ENCODE results near the gene TMEM42. TPM values are rescaled to one million over a fixed set of nuclear protein-coding genes. Genes with fewer than 3 reads are reported as not detected.
A peak's percentile ranks its signal among the peaks of the same experiment; 100 is the strongest.

TMEM42 gene
- total RNA-seq, 2 donors from 2014 or later, result 12.1 to 16.9 TPM

DNA sequence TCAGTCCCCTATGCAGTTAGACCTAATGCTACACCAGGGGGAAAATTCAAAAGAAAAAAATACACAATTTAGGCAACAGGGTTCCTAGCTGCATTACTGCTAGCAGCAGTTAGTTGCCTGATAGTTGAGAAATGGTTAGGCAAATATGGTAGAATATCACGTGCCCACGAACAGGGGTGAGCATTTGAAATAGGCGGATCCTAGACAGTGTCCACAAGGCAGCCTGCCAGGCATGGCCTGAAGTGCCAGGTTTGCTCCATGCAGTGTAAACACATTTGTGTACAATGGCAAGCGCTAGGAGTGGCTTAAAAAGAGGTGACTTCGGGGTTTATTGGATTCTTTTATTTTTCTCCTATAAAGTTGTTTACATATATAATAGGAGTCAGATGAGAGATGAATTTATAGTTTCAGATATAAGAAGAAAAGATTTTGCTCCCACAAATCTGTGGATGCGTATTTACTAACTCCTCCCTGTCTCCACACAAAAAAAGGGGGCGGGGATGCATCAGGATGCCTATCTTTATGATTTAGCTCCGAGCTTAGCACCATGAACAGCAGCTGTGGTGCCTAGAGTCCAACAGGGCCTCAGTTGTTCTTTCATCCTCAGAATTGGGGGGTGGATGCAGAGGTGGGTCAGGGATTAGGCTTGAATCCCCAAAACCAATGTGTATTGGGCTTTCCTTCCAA, 8.8 kb downstream of the TMEM42 start:
- TF ChIP-seq, protein P1, sequence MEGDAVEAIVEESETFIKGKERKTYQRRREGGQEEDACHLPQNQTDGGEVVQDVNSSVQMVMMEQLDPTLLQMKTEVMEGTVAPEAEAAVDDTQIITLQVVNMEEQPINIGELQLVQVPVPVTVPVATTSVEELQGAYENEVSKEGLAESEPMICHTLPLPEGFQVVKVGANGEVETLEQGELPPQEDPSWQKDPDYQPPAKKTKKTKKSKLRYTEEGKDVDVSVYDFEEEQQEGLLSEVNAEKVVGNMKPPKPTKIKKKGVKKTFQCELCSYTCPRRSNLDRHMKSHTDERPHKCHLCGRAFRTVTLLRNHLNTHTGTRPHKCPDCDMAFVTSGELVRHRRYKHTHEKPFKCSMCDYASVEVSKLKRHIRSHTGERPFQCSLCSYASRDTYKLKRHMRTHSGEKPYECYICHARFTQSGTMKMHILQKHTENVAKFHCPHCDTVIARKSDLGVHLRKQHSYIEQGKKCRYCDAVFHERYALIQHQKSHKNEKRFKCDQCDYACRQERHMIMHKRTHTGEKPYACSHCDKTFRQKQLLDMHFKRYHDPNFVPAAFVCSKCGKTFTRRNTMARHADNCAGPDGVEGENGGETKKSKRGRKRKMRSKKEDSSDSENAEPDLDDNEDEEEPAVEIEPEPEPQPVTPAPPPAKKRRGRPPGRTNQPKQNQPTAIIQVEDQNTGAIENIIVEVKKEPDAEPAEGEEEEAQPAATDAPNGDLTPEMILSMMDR (conservative IDR thresholded peaks at IDR 0.05), result no peak
- Mint-ChIP-seq H3K4me3 (no peak overlapping the region), H3K4me1 (no peaks in the 10 kb centered on the region), H3K9me3 (peaks cover 2% of the 10 kb centered on the region), H3K36me3 (ENCODE audit: low read depth) (peaks cover 7% of the 10 kb centered on the region), H3K27ac (no peak overlapping the region), H3K27me3 (ENCODE audit: insufficient read depth) (no peaks in the 10 kb centered on the region)
- H3K27ac ChIP-seq (ENCODE audit: low read depth, low read length), result no peak overlapping the region
- 89 to 98% methylated on average over 4 to 7 of the region's 8 CpGs for WGBS, 2 experiments (ENCODE audit: insufficient coverage in 1 of 2, insufficient read length in 1 of 2)
- H3K4me3 ChIP-seq (ENCODE audit: low read length), result no peak overlapping the region
- peaks cover 4% of the 10 kb centered on the region for H3K36me3 ChIP-seq (ENCODE audit: control insufficient read depth, insufficient read depth, low read length)
- no peak for DNase-seq
- H3K27me3 ChIP-seq (ENCODE audit: control insufficient read depth, insufficient read depth, low read length, poor library complexity, severe bottlenecking), result no peaks in the 10 kb centered on the region
- no peaks in the 10 kb centered on the region for H3K9me3 ChIP-seq (ENCODE audit: control insufficient read depth, low read length)
- H3K4me1 ChIP-seq (ENCODE audit: control insufficient read depth, insufficient read depth, low read length), result no peaks in the 10 kb centered on the region
- H3K9ac ChIP-seq (ENCODE audit: extremely low read depth, low read length, poor library complexity, severe bottlenecking), result no peak overlapping the region

DNA sequence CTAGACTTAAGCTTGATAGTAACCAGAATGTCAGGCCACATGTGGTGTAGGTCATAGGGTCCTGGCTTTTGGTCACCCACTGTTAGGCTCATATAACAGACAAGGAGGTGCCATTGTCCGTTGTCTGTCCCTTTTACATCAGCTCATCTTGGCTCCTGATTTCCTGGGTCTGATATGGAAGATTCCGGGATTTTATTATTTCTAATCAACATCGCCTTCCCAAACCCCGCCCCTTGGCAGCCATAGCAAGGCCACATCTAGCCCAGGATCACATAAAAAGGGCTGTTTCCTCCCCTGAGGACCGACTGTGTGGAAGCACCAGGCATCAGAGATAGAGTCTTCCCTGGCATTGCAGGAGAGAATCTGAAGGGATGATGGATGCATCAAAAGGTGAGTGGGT, 12.6 kb downstream of the TMEM42 start, which contains the start of gene TGM4:
Gene TGM4, plus strand, starts transcription at position 301 of the 400 bp plus-strand sequence. Its CDS starts 71 bp downstream, at position 372.
- H3K27me3 Mint-ChIP-seq (ENCODE audit: insufficient read depth), result no peaks in the 10 kb centered on the region

DNA sequence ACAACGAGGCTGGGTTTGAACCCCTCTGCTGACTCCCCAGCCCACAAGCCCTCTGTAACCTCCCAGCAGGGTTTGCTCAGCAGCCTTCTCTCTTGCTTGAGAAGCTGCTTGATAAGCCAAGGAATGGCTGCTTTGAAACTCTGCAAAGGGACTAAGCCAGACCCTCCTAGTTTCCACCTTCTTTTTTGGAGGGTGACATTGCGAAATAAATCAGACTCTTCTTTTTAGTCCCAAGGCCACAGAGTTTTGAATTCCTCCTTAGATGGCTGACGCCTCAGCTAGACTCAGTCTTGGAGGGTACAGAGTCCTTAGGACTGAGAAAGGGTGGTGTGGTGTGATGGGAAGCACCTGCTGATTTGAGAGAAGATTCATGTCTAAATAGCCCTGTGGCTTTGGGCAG, 13.9 kb downstream of the TMEM42 start:
- WGBS, 2 experiments (ENCODE audit: insufficient coverage in 1 of 2, insufficient read length in 1 of 2), result 83 to 95% methylated on average over 1 to 3 of the region's 3 CpGs
- no peak for DNase-seq
- Mint-ChIP-seq H3K9me3 (no peaks in the 10 kb centered on the region), H3K4me3 (no peak overlapping the region), H3K36me3 (ENCODE audit: low read depth) (no peaks in the 10 kb centered on the region), H3K27me3 (ENCODE audit: insufficient read depth) (no peaks in the 10 kb centered on the region), H3K4me1 (no peaks in the 10 kb centered on the region), H3K27ac (no peak overlapping the region)
- H3K9ac ChIP-seq (ENCODE audit: extremely low read depth, low read length, poor library complexity, severe bottlenecking), result no peak overlapping the region
- TF ChIP-seq, protein P1 (conservative IDR thresholded peaks at IDR 0.05), result no peak
- H3K4me1 ChIP-seq (ENCODE audit: control insufficient read depth, insufficient read depth, low read length), result no peaks in the 10 kb centered on the region
- H3K9me3 ChIP-seq (ENCODE audit: control insufficient read depth, low read length), result no peaks in the 10 kb centered on the region
- H3K27ac ChIP-seq (ENCODE audit: low read depth, low read length), result no peak overlapping the region
- no peak overlapping the region for H3K4me3 ChIP-seq (ENCODE audit: low read length)
- no peaks in the 10 kb centered on the region for H3K36me3 ChIP-seq (ENCODE audit: control insufficient read depth, insufficient read depth, low read length)
- H3K27me3 ChIP-seq (ENCODE audit: control insufficient read depth, insufficient read depth, low read length, poor library complexity, severe bottlenecking), result no peaks in the 10 kb centered on the region

More for the DNA sequence above, 12.6 kb downstream of the TMEM42 start, which contains the start of gene TGM4:
- Histone ChIP-seq H3K4me1 (ENCODE audit: control insufficient read depth, insufficient read depth, low read length) (no peaks in the 10 kb centered on the region), H3K27me3 (ENCODE audit: control insufficient read depth, insufficient read depth, low read length, poor library complexity, severe bottlenecking) (no peaks in the 10 kb centered on the region), H3K9me3 (ENCODE audit: control insufficient read depth, low read length) (no peaks in the 10 kb centered on the region), H3K36me3 (ENCODE audit: control insufficient read depth, insufficient read depth, low read length) (no peaks in the 10 kb centered on the region), H3K27ac (ENCODE audit: low read depth, low read length) (no peak within 1 kb of the TSS), H3K9ac (ENCODE audit: extremely low read depth, low read length, poor library complexity, severe bottlenecking) (no peak within 1 kb of the TSS), H3K4me3 (ENCODE audit: low read length) (no peak within 1 kb of the TSS)
- 92 to 100% methylated on average over 3 to 5 of the region's 5 CpGs for WGBS, 2 experiments (ENCODE audit: insufficient coverage in 1 of 2, insufficient read length in 1 of 2)
- TF ChIP-seq, protein P1 (conservative IDR thresholded peaks at IDR 0.05), result no peak
- Mint-ChIP-seq H3K9me3 (no peaks in the 10 kb centered on the region), H3K4me3 (no peak within 1 kb of the TSS), H3K4me1 (no peaks in the 10 kb centered on the region), H3K36me3 (ENCODE audit: low read depth) (no peaks in the 10 kb centered on the region), H3K27ac (no peak within 1 kb of the TSS)
- DNase-seq, result peak; percentile 16
